GM23338 (cell line): ENCODE measurements around the gene EFCAB9.

ENCODE experiments used
- CREB1 ChIP-seq: fragments of 250-450 bp; sonication (Bioruptor Pico); IDR thresholded peaks from 2 replicates; pipeline ENCODE4 v1.5.0; 2020; ENCODE audit warnings: low read depth, mild to moderate bottlenecking, moderate library complexity
- CTCF ChIP-seq, 2 experiments: fragments of 200-600 bp in 1 of 2; sonication (generic) in 1 of 2; conservative IDR thresholded peaks; 2 replicates each; pipeline versions ENCODE4 v1.5.1 to v1.6.1; 2016 to 2017; ENCODE audit warnings: antibody characterized with exemption in 2 of 2, low read depth in 2 of 2, mild to moderate bottlenecking in 2 of 2, moderate library complexity in 1 of 2
- EZH2 ChIP-seq: fragments of 200-600 bp; sonication (generic); IDR thresholded peaks from one replicate; pipeline ENCODE4 v1.8.0; 2017; ENCODE audit warnings: antibody characterized with exemption, mild to moderate bottlenecking, low read depth; ENCODE audit not compliant: unreplicated experiment
- EZH2phosphoT487 ChIP-seq: fragments of 200-600 bp; sonication (generic); IDR thresholded peaks from one replicate; pipeline ENCODE4 v1.8.1; 2018; ENCODE audit warnings: antibody characterized with exemption; ENCODE audit not compliant: unreplicated experiment
- POLR2AphosphoS5 ChIP-seq: IDR thresholded peaks from 2 replicates; pipeline ENCODE4 v1.6.1; 2016; ENCODE audit warnings: antibody characterized with exemption, low read depth
- REST ChIP-seq: IDR thresholded peaks from one replicate; pipeline ENCODE4 v1.6.1; 2018; ENCODE audit warnings: antibody characterized with exemption; ENCODE audit not compliant: unreplicated experiment
- ZNF331 ChIP-seq: fragments of 250-450 bp; sonication (Bioruptor Pico); IDR thresholded peaks from 2 replicates; pipeline ENCODE4 v1.5.0; 2020; ENCODE audit warnings: low read depth, mild to moderate bottlenecking, moderate library complexity

DNA sequence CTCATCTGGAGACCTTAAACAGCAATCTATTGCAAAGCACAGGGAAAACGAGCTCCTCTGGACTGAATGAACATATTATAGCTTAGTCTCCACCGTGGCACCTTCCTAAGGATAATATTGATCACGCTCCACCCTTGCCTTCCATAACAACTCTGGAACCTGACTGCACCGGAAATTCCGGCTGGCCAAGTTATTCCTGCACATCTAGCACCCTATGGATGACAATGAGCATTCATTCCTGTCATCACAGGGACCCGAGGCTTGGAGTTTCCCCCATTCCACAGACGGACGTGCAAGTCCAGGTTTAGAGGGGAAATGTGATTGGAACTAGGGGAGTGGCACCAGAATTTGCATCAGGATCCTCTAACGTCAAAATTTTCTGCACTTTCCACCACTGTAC is 33.5 kb upstream of the EFCAB9 start:
- TF ChIP-seq ZNF331 (CRISPR knock-in tag) (no peak), CTCF (conservative IDR thresholded peaks at IDR 0.05; ENCODE audit: low read depth in 2 of 2) (no peak), EZH2 (no peak), POLR2AphosphoS5 (no peak), CREB1 (no peak), EZH2phosphoT487 (no peak), REST (no peak)
